ENCODE data around the gene MAK. TPM values are rescaled to one million over a fixed set of nuclear protein-coding genes. Genes with fewer than 3 reads are reported as not detected.

The MAK gene
- total and polyA plus RNA-seq, 4 donors: 0.02 to 0.26 (median 0.13) TPM

- TF ChIP-seq RXRA (IDR thresholded peaks at IDR 0.05) (no peak), HNF4A (conservative IDR thresholded peaks at IDR 0.05) (no peak), RAD21 (IDR thresholded peaks at IDR 0.05) (no peak), YY1 (IDR thresholded peaks at IDR 0.05) (no peak), FOXA1 (IDR thresholded peaks at IDR 0.05) (no peak), SP1 (IDR thresholded peaks at IDR 0.05) (no peak), MAX (IDR thresholded peaks at IDR 0.05) (no peak)
Measured at GRCh38 chr6:10852361-10852960, 14.1 kb upstream of the MAK start (continued).

GRCh38 chr6:10850728-10851127, 12.4 kb upstream of the MAK start:
- TF ChIP-seq HNF4G (IDR thresholded peaks at IDR 0.05) (no peak), JUND (IDR thresholded peaks at IDR 0.05) (no peak), REST (IDR thresholded peaks at IDR 0.05) (no peak), NR2F2 (IDR thresholded peaks at IDR 0.05) (no peak), YY1 (IDR thresholded peaks at IDR 0.05) (no peak)
- H3K27ac ChIP-seq (ENCODE audit: low read depth in 1 of 2, low read length in 2 of 2): no peak overlapping the region
- H3K9me3 ChIP-seq (ENCODE audit: control insufficient read depth in 4 of 4, low read length in 3 of 4): peaks cover 0 to 3% (median 0%) of the 10 kb centered on the region in 4 donors
- no peak overlapping the region for H3K4me3 ChIP-seq (ENCODE audit: low read depth in 1 of 3, low read length in 3 of 3)
- H3K36me3 ChIP-seq (ENCODE audit: control insufficient read depth in 4 of 4, insufficient read depth in 3 of 4, low read depth in 1 of 4, low read length in 3 of 4): no peaks in the 10 kb centered on the region
- no peaks in the 10 kb centered on the region for H3K4me1 ChIP-seq (ENCODE audit: control insufficient read depth in 4 of 4, insufficient read depth in 4 of 4, low read length in 3 of 4)
- no peak for DNase-seq (ENCODE audit: low spot score)
- H3K9ac ChIP-seq (ENCODE audit: low read depth in 1 of 2, low read length in 2 of 2): no peak overlapping the region
- no peaks in the 10 kb centered on the region for H3K27me3 ChIP-seq (ENCODE audit: control insufficient read depth in 4 of 4, insufficient read depth in 4 of 4, low read length in 3 of 4)
- WGBS: 79% methylated on average over 7 of the region's 7 CpGs

- H3K9me3 ChIP-seq (ENCODE audit: control insufficient read depth in 4 of 4, low read length in 3 of 4): peaks cover 0 to 3% (median 0%) of the 10 kb centered on the region in 4 donors
- TF ChIP-seq GABPA (IDR thresholded peaks at IDR 0.05 in 1 of 2, conservative IDR thresholded peaks at IDR 0.05 in 1 of 2) (no peak), EGR1 (IDR thresholded peaks at IDR 0.05; ENCODE audit: low read depth in 2 of 2) (no peak), FOXA2 (IDR thresholded peaks at IDR 0.05) (no peak), RAD21 (IDR thresholded peaks at IDR 0.05) (no peak), ATF3 (IDR thresholded peaks at IDR 0.05) (no peak), ZBTB33 (IDR thresholded peaks at IDR 0.05) (no peak), YY1 (IDR thresholded peaks at IDR 0.05) (no peak), REST (IDR thresholded peaks at IDR 0.05) (no peak), FOXA1 (IDR thresholded peaks at IDR 0.05) (no peak), HNF4G (IDR thresholded peaks at IDR 0.05) (no peak)
- no peaks in the 10 kb centered on the region for H3K36me3 ChIP-seq (ENCODE audit: control insufficient read depth in 4 of 4, insufficient read depth in 3 of 4, low read depth in 1 of 4, low read length in 3 of 4)
- H3K27me3 ChIP-seq (ENCODE audit: control insufficient read depth in 4 of 4, insufficient read depth in 4 of 4, low read length in 3 of 4): no peaks in the 10 kb centered on the region
- no peak overlapping the region for H3K9ac ChIP-seq (ENCODE audit: low read depth in 1 of 2, low read length in 2 of 2)
- no peak overlapping the region for H3K4me3 ChIP-seq (ENCODE audit: low read depth in 1 of 3, low read length in 3 of 3)
- 84% methylated on average over 4 of the region's 4 CpGs for WGBS
- no peaks in the 10 kb centered on the region for H3K4me1 ChIP-seq (ENCODE audit: control insufficient read depth in 4 of 4, insufficient read depth in 4 of 4, low read length in 3 of 4)
- no peak overlapping the region for H3K27ac ChIP-seq (ENCODE audit: low read depth in 1 of 2, low read length in 2 of 2)
- no peak for DNase-seq (ENCODE audit: low spot score)
Measured at GRCh38 chr6:10849901-10850300, 11.6 kb upstream of the MAK start.

Measured in liver (tissue), 9 donors.